ENCODE data around the gene BDH1.

- TF ChIP-seq POLR2AphosphoS5 (IDR thresholded peaks at IDR 0.05) = no peak
- TF ChIP-seq POLR2A (IDR thresholded peaks at IDR 0.05) = no peak
Measured at GRCh38 chr3:197486861-197487260, 68.9 kb downstream of the BDH1 start.

Data from breast epithelium (tissue), 3 donors.